Stimulated activated naive CD8-positive, alpha-beta T cell treated with anti-CD3 and anti-CD28 coated beads, Interleukin-15, amount 100 ng/mL, for 72 hours (primary cell): ENCODE results near the gene ARHGEF38.
A peak's percentile ranks its signal among the peaks of the same experiment; 100 is the strongest.

ENCODE experiments used
- ATAC-seq: fragments of 150-1000 bp; cut with Tn5 transposase; 2 replicates; pipeline ENCODE4 v1.10.0; 2021; ENCODE audit warnings: mild to moderate bottlenecking, moderate library complexity
- DNase-seq, 2 donors: peaks; one replicate each; pipeline ENCODE4 v3.0.0; 2021 to 2022
- H3K27ac Mint-ChIP-seq, 2 donors: one replicate each; pipeline ENCODE4 v1.8.0; 2022; ENCODE audit warnings: mild to moderate bottlenecking in 2 of 2, mixed read lengths in 2 of 2, moderate library complexity in 2 of 2
- H3K27me3 Mint-ChIP-seq: one replicate; pipeline ENCODE4 v1.8.0; 2022; ENCODE audit warnings: mixed read lengths
- H3K4me1 Mint-ChIP-seq: one replicate; pipeline ENCODE4 v1.8.0; 2022; ENCODE audit warnings: mild to moderate bottlenecking, mixed read lengths
- H3K4me3 Mint-ChIP-seq, 2 donors: one replicate each; pipeline ENCODE4 v1.8.0; 2022; ENCODE audit warnings: mild to moderate bottlenecking in 2 of 2, mixed read lengths in 2 of 2, moderate library complexity in 1 of 2
- H3K9me3 Mint-ChIP-seq, 2 donors: one replicate each; pipeline ENCODE4 v1.8.0; 2022; ENCODE audit warnings: mixed read lengths in 2 of 2

ARHGEF38 gene

DNA sequence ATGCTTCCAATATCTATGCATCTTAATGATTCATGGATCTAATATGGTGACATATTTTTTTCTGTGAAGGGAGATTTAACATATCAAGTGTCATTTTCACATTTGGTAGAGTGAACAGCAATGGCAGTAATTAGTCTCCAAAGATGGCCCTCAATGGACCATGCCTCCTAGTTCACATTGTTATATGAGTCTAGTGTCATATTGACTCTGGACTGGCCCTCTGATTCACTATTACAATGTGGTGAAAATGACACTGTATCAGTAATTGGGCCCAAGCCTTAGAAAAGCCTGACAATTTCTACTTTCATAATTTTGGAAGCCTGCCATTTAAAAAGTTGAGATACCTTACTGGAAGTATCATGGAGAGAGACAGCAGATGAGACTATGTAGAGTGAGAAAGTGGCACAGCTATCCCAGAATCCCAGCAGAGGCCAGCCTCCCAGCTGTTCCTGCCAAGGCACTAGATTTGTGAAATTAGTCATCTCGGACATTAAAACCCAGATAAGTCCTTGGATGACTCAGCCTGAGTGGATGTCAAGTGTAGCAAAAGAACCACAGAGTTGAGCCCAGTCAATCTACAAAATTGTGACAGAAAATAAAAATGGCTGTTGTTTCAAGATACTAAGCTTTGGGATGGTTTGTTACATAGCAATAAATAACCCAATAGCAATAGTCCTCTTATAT lies 68.4 kb downstream of the ARHGEF38 start:
- no peak overlapping the region for H3K27ac Mint-ChIP-seq
- H3K4me3 Mint-ChIP-seq = no peak overlapping the region
- DNase-seq = no peak
- H3K4me1 Mint-ChIP-seq = no peaks in the 10 kb centered on the region
- H3K27me3 Mint-ChIP-seq = no peaks in the 10 kb centered on the region
- ATAC-seq = no peak
- H3K9me3 Mint-ChIP-seq = no peaks in the 10 kb centered on the region

DNA sequence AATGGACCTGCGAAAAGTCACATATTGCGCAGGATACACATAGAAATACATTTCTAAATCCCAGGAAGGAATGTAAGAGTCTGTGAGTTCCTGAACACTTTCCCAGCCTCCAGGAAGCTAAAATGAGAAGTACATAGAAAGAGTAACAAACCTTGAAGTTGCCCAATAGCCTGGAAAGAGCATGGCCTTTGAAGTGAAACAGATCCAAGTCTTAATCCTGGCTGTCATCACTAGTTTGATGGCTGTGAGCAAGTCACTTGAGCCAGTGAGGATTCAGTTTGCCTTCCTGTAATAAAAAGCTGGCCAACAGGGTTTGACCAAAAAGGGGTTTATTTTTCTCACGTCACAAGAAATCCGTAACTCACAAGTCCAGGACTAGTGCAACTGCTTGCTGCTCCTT lies 69.8 kb downstream of the ARHGEF38 start:
- DNase-seq = no peak
- H3K9me3 Mint-ChIP-seq = no peaks in the 10 kb centered on the region

DNA sequence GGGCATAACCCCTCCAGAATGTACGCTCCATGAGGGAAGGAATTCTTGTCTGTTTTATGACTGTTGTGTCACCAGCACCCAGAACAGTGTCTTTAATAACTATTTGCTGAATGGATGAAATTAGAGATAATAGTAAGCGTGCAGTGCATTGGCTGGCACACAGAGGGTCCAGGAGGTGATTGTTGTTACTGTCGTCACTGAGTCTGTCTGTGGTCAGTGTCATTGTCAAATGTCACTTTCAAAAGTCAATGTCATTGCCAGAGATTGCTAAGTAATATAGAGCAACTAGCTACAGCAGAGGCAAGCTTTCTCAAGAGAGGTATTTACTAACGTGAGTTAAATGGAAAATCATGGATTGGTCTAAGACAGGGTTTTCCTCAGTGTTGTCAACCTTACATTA lies 70.7 kb downstream of the ARHGEF38 start:
- DNase-seq (no peak), ATAC-seq (no peak)
- Mint-ChIP-seq H3K27me3 (peaks cover 2% of the 10 kb centered on the region), H3K4me3 (no peak overlapping the region), H3K4me1 (no peaks in the 10 kb centered on the region), H3K27ac (no peak overlapping the region), H3K9me3 (no peaks in the 10 kb centered on the region)

More for the DNA sequence above, 69.8 kb downstream of the ARHGEF38 start:
- no peak overlapping the region for H3K4me3 Mint-ChIP-seq
- no peaks in the 10 kb centered on the region for H3K4me1 Mint-ChIP-seq
- H3K27me3 Mint-ChIP-seq = no peaks in the 10 kb centered on the region
- ATAC-seq = no peak
- H3K27ac Mint-ChIP-seq = no peak overlapping the region

DNA sequence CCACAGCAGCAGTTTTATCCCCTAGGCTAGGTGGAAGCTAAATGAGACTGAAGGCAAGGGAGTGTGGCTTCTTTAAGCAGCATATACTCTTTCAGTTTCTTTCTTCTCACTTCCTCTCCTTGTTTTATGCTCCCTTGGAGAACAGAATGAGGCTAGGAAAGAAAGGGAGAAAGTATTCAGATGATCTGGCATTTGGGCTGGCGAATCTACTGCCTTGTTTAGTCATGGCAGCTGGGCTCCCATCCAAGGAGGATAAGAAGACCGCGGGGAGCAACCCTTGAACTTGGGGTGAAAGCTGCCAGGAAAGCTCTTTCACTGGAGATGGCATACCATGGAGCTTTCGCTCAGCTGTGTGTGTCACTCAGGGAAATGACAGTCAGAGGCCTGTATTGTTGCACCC lies 72.1 kb downstream of the ARHGEF38 start:
- no peak overlapping the region for H3K4me3 Mint-ChIP-seq
- H3K27me3 Mint-ChIP-seq = peaks cover 10% of the 10 kb centered on the region
- no peak overlapping the region for H3K27ac Mint-ChIP-seq
- no peaks in the 10 kb centered on the region for H3K9me3 Mint-ChIP-seq
- no peaks in the 10 kb centered on the region for H3K4me1 Mint-ChIP-seq
- DNase-seq (no peak), ATAC-seq (no peak)

DNA sequence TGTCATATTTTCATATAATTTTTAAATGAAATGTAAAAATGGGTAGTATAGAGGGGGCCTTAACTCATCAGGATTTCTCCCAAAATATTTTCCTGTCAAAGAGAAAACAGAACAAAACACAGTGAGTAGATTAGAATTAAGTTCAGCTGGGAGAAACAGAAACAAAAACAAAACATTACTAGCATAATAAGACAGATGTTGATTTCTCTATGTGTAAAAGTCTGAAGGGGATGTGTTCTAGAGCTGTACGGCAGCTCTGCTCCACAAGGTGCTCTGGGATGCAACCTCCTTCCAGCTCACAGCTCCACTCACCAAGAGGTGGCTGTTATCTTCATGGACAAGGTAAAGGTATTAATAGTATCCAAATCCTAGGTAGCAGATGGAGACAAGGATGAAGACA lies 72.8 kb downstream of the ARHGEF38 start:
- no peaks in the 10 kb centered on the region for H3K9me3 Mint-ChIP-seq
- no peak overlapping the region for H3K27ac Mint-ChIP-seq
- DNase-seq (no peak), ATAC-seq (no peak)
- H3K4me3 Mint-ChIP-seq = no peak overlapping the region
- no peaks in the 10 kb centered on the region for H3K4me1 Mint-ChIP-seq
- peaks cover 10% of the 10 kb centered on the region for H3K27me3 Mint-ChIP-seq

DNA sequence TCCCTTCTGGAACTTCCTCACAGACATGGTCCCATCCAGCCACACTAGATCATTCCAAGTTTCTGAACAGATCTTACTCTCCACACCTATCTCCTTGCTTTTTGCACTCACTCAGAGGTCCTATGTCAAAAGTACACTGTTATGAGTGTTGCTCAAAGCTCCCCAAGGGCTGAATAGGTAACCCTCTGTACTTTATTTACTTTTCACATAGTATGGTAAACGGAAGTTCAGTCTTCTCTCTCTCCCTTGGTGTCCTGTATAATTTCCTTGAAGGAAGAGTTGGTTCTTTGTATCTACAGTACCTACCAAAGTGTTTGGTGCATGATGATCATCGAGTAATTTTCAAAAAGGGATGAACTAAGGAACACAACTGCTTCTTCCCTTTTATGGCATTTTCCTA lies 74.4 kb downstream of the ARHGEF38 start:
- H3K4me3 Mint-ChIP-seq = no peak overlapping the region
- no peak overlapping the region for H3K27ac Mint-ChIP-seq
- H3K4me1 Mint-ChIP-seq = no peaks in the 10 kb centered on the region
- ATAC-seq (no peak), DNase-seq (no peak)
- H3K9me3 Mint-ChIP-seq = no peaks in the 10 kb centered on the region
- peaks cover 15% of the 10 kb centered on the region for H3K27me3 Mint-ChIP-seq

DNA sequence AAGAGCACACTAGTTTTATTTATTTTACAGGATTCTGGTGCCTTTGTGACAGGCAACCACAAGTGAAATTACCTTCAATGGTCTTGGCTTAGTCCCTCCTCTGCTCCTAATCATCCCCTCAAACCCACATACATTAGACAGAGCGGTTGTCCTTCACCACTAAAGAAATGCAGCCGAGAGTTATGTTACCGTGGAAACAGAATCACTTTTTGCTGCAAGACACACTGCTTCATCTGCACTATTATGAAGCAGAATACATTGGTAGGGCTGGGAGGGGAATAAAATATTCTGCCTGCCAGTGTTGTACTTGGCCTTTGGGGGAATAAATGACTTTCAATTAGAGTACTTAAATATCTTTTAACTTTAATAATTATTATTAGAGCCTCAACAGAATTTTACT lies 75.2 kb downstream of the ARHGEF38 start:
- H3K4me3 Mint-ChIP-seq = no peak overlapping the region
- ATAC-seq (no peak), DNase-seq (no peak)
- H3K4me1 Mint-ChIP-seq = no peaks in the 10 kb centered on the region
- no peaks in the 10 kb centered on the region for H3K9me3 Mint-ChIP-seq
- no peak overlapping the region for H3K27ac Mint-ChIP-seq
- H3K27me3 Mint-ChIP-seq = peaks cover 18% of the 10 kb centered on the region

DNA sequence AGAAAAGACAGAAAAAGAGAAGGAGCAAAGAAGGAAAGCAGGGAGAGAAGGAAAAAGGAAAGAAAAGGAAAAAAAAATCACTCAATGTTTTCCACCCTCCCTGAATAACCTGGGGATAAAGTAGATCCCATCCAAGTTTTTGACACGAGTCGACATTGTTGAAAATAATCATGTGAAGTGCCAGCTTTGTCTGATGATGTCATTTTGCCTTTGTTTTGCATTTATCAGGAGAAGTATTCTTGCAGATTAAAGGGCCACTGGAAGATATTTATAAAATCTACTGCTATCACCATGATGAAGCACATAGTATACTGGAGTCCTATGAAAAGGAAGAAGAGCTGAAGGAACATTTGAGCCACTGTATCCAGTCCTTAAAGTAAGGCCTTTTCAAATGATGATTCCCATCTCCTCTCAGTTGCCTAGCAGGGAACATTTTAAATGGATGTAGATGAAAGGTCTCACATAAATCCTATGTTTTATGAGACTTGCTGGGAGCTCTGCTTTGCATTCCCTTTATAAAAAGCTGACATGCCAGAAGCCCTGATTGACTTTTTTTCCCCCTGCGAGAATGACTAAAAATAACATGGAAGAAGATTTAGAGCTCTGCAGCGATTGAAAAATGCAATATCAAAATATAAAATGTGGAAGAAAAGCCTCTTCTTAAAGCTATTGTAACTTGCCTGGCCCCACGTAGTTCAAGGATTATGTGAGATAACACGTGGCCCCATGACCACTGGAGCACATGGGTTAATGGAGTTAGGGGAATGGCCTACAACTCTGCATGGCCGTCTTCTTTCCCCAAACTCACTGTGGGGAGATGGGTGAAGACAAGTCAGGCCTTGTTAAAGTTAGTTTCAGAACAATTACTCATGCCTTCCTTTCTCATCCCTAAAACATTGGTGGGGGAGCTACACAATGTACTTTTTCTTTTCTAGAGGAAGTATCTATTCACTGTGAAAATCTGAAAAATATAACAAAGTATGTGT lies 78.5 kb downstream of the ARHGEF38 start:
- peaks cover 18% of the 10 kb centered on the region for H3K27me3 Mint-ChIP-seq
- no peak overlapping the region for H3K27ac Mint-ChIP-seq
- H3K9me3 Mint-ChIP-seq = no peaks in the 10 kb centered on the region
- ATAC-seq (no peak), DNase-seq (no peak)
- no peaks in the 10 kb centered on the region for H3K4me1 Mint-ChIP-seq
- no peak overlapping the region for H3K4me3 Mint-ChIP-seq

DNA sequence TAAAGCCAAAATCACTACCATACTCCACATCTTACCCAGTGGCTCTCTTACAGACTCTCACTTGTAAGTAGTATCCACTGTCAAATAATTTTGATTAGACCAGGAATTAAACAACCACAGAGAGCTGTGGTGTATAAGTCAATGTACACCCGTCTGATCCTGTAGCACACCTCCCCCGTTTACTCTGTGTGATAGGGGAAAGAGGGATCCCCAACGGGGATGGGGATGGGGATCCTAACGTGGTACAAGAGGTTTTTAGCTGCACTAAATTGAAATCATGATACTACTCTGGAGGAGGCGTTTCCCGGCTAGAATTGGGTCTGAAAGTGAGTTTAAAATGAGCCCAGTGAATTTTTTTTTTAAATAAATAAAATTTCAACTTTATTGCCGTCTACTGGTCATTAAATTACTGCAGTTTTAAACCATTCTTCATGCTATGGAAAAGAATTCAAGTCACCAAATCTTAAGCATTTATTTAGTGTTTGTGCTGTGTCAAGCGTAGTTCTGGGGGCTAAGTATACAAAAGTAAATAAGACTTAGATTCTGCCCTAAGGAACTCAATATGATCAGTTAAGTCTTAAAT lies 79.5 kb downstream of the ARHGEF38 start:
- peak overlapping the region in 1 of 2 donors; percentile 79 for H3K27ac Mint-ChIP-seq
- H3K4me3 Mint-ChIP-seq = no peak overlapping the region
- no peak for DNase-seq

DNA sequence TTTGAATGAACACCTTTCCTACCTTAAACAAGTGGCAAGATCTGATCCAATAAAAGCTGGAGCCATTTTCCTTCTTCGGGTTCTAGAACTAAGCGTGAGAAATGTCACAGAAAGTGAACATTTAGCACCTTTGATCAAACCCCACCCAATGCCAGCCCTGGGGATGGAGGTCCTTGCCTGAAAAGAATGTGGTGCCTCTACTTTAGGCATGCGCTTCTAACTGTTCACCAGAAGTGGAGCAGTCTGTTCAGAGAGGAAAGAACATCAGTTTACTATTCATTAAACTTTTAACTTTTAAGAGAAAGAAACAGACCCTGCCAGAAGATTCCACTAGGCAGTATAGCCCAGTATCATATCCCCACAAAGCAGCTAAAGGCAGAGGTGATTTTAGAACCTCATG lies 80.2 kb downstream of the ARHGEF38 start:
- Mint-ChIP-seq H3K27ac (no peak overlapping the region), H3K27me3 (peaks cover 18% of the 10 kb centered on the region), H3K9me3 (no peaks in the 10 kb centered on the region), H3K4me3 (no peak overlapping the region), H3K4me1 (peaks cover 4% of the 10 kb centered on the region)
- DNase-seq = no peak
- ATAC-seq = no peak

More for the DNA sequence above, 79.5 kb downstream of the ARHGEF38 start:
- H3K9me3 Mint-ChIP-seq = no peaks in the 10 kb centered on the region
- H3K27me3 Mint-ChIP-seq = peaks cover 18% of the 10 kb centered on the region
- H3K4me1 Mint-ChIP-seq = no peaks in the 10 kb centered on the region
- ATAC-seq = no peak

DNA sequence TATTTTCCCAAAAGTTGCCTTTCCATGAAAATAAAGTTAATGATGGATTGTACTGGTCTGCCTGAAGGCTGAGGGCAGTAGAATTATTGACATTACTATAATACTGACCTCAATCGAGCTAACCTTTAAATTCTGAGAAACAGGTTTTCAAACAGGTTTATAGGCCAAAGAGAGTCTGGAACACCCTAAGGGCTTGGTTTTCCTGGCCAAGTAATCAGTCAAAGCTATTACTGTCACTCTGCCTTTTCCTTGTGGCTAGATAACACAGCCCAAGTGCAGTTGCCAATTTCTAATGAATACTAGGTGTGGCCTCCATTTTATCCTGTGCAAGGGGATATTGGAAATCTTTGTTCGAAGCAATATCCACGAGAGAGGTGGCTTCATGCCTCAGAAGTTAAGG lies 80.8 kb downstream of the ARHGEF38 start:
- Mint-ChIP-seq H3K9me3 (no peaks in the 10 kb centered on the region), H3K4me1 (peaks cover 6% of the 10 kb centered on the region), H3K27me3 (peaks cover 14% of the 10 kb centered on the region), H3K4me3 (no peak overlapping the region), H3K27ac (no peak overlapping the region)
- DNase-seq (no peak), ATAC-seq (no peak)

DNA sequence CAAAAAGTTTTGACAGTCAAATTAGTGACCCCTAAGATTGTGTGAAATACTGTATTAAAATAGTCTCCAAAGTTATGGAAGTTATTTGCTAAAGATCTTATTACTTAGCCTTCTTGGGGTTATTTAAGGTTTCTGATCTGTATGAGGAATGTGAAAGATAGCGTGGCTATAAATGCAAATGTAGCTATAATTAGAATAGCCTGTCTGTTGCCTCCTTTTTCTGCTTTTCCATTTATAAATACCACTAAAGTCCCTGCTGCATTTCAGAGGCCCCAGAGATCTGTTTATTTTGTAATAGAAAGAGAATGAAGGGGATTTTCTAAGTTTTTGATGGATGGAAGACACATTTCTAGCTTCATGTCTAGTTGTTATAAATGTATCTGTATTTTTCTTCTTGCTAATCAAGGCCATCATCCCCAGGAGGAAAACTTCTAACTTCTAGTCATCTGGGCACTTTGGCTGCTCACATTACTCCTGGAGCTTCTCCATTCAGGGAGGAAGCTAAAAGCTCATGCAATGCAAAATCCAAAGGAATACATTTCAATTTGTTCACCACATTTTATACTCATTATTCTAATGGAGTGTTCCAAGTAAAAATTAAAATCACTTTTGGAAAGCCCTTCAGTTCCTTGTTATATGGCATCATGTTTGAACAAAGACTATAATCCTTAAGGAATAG lies 82.1 kb downstream of the ARHGEF38 start:
- DNase-seq = no peak
- H3K9me3 Mint-ChIP-seq = no peaks in the 10 kb centered on the region
- H3K4me3 Mint-ChIP-seq = no peak overlapping the region
- peaks cover 6% of the 10 kb centered on the region for H3K4me1 Mint-ChIP-seq
- peaks cover 8% of the 10 kb centered on the region for H3K27me3 Mint-ChIP-seq
- ATAC-seq = no peak
- H3K27ac Mint-ChIP-seq = no peak overlapping the region

DNA sequence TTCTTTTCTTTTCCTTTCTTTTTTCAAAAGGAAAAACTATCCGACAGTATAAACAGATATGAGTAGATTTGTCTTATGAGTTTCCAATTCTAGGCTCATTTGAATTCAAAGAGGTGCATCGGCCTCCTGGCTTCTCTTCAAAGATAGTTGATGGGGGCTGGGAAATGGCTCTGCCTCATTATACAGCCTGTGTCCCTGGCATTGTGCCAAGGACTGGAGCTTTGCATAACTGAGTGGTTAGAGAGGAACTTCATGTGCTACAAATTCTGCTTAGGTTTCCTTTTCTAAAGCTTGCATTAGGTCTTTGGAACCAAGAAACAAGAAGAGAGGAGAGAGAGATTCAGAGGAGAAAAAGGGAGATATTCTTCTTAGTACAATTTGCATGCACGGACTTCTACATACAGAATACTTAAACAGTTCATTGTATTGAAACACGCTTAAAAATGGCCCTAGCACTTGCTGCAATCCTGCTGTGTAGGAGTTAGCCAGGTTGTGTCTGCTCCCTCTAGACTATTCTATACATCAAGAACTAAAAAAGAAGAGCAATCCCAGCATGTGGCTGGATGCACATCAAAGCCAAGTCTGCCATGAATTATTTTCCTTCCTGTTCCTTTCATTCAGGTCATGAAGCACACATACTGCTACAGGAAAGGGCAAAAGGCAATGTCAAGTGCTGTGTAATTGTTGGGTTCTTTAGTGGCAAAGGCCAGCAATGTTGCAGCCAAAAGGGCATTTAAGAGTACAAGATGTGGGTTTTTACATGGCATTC lies 85.2 kb downstream of the ARHGEF38 start:
- H3K4me3 Mint-ChIP-seq = no peak overlapping the region
- peaks cover 19% of the 10 kb centered on the region for H3K27me3 Mint-ChIP-seq
- no peak overlapping the region for H3K27ac Mint-ChIP-seq
- DNase-seq (no peak), ATAC-seq (no peak)
- no peaks in the 10 kb centered on the region for H3K9me3 Mint-ChIP-seq
- H3K4me1 Mint-ChIP-seq = peaks cover 6% of the 10 kb centered on the region

DNA sequence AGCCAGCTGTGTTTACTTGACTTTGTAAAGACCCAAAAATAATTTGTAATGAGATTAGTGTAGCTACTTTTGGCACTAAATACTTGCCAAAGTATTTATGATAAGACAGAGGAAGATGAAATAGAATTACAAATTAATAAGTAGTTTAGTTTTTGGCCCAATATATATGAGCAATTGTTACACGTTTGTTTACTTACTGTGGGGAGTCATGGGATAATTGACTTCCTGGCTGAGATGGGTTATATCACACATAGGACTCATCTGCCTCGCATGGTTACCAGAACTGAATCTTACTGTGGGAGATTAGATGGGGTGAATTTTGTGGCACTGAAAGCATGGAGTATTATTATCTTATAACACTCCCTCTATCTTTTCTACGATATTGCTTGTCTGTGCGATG lies 89.4 kb downstream of the ARHGEF38 start:
- ATAC-seq (no peak), DNase-seq (no peak)
- Mint-ChIP-seq H3K9me3 (no peaks in the 10 kb centered on the region), H3K27me3 (peaks cover 19% of the 10 kb centered on the region), H3K4me1 (peaks cover 6% of the 10 kb centered on the region), H3K27ac (no peak overlapping the region), H3K4me3 (no peak overlapping the region)

DNA sequence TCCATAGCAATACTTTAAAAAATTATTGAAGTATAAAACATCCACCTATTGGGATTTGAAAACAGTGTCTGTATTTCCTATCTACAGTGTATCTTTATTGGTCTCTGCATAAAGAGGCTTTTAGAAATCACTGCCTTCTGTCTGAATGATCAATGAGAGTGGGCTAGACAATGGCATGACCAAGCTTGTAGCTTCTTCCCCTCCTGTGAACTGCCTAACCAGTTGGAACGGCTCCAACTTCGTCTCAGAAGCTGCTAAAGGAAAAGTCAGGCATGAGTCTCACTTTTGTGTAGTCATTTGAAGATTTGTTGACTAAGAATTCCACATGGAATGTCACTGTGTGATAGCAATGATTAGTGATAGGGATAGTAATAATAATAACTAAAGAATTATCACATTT lies 91.8 kb downstream of the ARHGEF38 start:
- peaks cover 30% of the 10 kb centered on the region for H3K27me3 Mint-ChIP-seq
- H3K9me3 Mint-ChIP-seq = no peaks in the 10 kb centered on the region
- no peak for ATAC-seq

More for the DNA sequence above, 91.8 kb downstream of the ARHGEF38 start:
- no peak for DNase-seq
- Mint-ChIP-seq H3K4me1 (no peaks in the 10 kb centered on the region), H3K27ac (no peak overlapping the region), H3K4me3 (no peak overlapping the region)
